HG03342 (cell line): ENCODE data around the gene SPATA32.
"Not testable (repeated sequence)": the region's sequence is repeated elsewhere in the genome, so short reads cannot be mapped to it uniquely, and the experiment has no call there.

Experiments used
- ATAC-seq: cut with Tn5 transposase; IDR thresholded peaks from one replicate; pipeline ENCODE4 v1.9.1; 2021; ENCODE audit warnings: mild to moderate bottlenecking, moderate library complexity; ENCODE audit not compliant: unreplicated experiment

The SPATA32 gene, protein sequence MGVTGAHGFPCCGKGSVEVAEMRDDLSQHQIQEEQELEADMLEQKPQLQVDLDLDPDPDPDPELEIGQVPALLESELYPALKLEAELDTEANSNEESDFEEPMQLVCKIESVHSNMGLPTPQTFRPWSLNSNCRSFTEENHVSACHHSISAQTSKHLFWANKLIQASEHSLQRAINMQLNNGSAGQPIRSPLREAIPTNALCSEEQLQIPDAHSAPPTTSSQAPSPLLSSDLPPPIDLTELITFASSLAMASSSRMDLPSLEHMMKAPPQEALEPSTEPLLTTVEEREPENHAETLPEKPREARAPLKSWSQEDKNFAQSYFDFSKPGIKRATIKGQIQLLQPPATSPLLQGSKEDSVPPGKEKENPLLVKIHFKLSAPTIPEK

DNA sequence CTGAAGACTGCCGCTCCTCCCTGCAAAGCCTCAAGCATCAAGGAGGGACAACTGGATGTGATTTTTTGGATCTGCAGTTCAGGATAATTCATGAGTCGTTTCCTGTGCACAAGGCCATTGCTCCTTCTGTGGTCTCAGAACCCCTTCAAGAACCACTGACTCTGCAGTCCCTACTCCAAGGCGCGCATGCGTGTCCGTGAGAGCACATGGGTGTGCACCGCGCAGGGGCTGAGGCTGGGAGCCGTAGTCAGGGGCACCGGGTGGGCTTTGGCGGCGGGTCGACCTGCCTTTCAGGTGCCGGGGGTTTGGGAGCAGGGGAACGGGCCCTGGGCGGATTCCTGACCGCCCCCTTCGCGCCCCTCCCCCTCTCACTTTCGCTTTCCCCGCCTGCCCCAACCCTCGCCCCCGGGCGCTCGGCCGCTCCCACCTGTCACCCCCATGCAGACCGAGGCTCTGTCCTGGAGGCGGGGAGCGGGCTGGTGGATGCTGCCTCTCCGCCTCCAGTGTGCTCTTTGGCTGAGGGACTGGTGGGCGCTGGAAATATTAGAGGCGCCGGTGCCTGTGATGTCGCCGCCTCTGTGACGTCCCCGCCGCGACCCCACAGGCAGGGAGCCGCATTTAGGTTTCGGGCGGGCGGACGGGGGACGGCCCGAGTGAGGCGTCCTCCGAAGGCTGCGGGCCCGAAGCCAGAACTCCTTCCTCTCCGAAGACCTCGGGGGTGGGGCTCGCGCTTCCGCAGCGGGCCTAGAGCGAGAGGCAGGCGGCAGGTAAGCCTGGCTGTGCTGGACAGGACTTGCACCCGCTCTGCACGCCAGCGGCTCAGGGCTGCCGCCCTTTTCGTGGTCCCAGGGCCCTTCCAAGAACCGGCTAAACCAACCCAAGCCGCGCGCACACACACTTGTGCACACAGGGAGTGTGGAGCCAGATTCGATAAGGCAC, at the start of gene SPATA32:
TSS of gene SPATA32 (minus strand) at position 518 of the 939 bp plus-strand sequence. CDS start at position 440, 78 bp downstream.
- no peak for ATAC-seq

DNA sequence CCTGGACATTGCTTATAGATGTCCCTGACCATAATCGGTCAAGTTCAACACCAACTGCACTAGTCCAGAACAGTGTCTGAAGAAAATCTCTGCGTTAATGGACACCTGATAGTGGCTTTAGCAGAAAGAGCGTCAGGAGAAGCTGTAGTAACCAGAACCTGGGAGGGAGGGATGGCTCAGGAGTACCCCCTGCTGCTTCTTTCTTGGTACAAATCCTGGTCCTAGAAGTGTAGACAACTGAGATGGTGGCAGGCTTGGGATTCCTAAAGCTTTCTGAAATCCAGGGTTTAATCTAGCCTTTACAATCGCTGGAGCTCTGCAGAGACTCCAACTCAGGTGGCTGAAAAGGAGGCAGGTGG, 49.5 kb upstream of the SPATA32 start:
- no peak for ATAC-seq

DNA sequence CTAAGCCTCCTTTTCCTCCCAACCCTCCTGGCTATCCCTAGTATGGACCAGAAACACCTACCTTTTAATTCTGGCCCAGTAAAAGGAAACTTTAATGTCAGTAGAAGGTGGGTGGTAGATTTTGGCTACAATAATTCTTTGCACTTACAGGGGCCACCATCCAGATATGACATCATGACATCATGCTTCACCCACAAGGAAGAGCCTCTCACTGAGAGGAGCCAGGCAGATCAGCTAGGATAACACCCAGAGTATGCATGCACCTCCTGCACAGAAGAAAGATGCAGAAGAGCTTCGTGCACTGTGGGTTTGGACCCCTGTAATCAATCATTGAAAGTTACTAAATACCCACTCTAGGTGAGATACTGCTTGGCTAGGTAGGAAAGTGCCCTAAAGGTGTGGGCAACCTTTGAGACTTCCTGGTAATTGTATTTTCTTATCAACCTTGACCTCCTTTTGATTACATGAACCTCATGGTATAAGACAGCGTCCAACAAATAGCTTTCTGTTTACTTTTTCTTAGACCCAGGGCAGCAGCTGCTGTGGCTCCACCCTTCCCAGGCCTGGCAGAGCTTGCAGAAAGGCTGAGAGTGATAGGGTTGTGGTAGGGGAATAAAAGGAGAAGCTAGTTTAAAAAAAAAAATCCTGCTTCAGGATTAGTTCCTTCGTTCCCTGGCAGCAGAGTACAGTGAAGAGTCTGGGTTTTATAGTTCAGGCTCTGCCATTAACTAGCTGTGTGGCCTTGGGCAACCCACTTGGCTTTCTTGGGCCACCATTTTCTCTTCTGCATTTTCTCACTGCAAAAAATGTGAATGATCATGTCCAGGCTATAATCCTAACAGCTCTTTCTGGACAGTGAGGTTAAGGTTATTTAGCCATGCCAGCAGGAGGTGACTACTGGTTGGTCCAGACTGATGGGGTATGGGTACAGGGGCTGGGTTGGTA, 48.8 kb upstream of the SPATA32 start:
- ATAC-seq = no peak

DNA sequence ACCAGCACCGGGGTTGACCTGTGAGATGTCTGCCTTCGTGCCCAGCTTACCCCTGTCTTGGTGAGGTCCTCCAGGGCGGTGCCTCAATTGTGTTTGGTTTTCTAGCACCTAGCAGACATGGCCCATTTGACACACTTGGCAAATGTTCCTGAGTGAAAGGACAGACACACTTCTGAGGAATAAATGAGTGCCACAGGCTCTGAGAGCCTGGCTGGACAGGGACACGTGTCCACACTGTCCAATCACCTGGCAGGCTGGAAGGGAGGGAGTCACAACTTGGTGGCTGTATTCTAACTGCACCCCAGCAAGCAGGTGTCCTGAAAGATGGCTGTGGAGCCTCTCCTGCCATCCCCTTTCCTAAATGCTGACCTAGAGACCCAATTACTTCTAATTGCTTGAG, 47.5 kb upstream of the SPATA32 start:
- ATAC-seq = no peak

DNA sequence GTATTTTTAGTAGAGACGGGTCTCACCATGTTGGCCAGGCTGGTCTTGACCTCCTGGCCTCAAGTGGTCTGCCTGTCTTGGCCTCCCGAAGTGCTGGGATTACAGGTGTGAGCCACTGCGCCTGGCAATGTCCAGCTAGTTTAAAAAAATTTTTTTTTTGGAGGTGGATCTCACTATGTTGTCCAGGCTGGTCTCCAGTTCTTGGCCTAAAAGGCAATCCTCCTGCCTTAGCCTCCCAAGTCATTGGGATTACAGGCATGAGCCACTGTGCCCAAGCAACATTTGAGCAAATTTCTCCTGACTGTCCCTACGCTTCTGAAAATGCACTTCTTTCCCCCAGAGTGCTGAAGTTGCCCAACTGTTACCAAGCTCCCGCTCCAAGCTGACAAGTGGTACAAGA, 46.9 kb upstream of the SPATA32 start:
- no peak for ATAC-seq

DNA sequence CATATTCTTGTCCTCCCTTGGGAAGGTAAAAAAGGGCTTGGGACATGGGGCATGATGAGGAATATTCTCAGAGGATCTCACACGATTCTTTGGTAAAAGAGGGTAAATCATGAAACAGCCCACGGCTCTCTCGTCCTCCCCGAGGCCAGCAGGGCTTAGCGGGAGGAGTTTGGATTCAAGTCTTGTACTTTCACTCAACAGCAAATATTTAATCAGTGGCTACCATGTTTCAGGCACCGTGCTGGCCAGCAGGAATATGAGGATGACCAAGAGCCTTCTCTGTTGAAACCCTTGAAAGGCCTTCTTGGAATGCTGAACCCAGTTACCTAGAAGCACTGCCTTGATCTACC, 46.1 kb upstream of the SPATA32 start:
- ATAC-seq = no peak

DNA sequence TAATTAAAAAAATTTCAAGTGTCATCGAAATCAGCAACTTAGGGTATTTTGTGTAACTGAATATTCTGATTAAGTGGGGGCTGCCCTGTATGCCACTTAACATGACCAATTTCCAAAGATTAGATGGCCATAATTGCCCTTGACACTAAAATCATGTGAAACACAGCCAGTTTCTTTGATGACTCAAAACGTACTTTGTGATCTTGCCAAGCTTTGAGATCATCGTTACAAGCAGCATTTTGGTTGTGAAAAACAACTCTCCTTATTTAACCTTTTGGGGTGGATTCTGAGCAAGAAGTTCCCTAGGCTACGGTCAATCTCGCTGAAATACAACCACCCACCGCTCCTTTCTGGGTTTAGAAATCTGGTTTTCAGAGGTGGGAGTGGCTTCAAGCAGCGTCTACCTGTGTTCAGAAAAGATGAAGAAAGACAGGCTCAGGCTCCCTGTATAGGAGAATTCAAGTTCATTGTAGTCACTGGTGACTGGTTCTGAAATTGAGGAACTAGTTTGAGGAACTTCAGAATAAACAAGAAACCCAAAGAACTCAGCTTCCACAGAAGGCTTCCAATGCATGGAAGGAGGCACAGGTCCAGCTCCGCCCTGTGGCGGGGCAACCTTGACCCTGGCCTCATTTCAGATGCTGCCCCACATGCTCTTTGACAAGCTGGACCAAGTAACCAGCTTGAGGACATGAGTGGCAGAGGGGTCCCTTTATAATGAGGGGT, 45.6 kb upstream of the SPATA32 start:
- ATAC-seq = peak; percentile 34

DNA sequence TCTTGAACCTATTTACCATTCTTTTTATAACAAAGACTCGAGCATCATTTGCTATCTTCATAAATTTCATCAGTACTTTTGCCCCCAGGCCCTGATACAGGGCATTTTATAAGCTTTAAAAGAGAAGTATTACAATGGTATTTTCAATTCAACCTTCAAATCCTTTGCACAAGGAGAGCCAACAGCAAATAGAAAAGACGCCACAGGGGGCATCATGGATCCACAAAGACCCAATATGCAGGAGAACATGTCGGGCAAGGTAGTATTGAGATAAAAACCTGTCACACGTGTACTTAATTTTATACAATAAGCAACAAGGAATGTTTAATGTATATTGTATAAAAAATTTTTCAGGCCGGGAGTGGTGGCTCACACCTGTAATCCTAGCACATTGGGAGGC, 44.7 kb upstream of the SPATA32 start:
- ATAC-seq = no peak

DNA sequence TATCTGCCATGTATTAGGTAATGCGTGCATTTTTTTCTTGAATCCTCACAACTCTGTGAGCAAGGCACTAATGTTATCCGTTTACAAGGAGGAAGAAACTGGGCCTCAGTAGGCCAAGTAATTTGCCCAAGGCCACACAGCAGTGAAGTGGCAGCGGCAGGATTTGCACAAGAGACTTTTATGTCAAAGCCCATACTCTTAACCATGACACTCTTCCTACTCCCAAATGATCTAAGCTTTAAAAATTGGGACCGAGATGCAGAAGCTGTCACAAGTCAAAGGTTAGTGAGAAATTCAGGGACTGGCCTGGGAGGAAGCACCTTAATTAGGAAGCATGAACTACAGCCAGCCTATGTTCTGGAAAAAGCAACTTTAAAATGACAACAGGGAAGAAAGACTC, 44.2 kb upstream of the SPATA32 start:
- ATAC-seq = no peak

DNA sequence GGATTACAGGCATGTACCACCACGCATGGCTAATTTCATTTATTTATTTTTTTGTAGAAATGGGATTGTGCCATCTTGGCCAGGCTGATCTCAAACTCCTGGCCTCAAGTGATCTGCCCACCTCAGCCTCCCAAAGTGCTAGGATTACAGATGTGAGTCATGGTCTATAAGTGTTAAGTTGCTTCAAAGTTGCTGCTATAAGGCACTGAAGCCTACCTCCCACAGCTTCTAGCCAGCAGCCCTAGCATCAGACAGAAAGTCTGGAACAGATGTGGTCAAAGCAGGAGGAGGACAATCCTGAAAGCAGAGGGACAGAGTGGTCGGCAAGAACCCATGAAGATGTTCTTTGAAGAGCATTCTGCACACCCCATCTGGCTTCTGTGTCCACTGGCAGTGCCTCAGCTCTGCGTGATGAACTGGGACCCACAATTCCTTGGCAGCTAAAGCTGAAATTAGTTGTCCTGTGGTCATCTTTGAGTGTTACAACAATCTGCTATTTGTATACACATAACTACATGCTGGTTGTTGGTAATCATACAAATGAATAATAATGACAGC, 43.7 kb upstream of the SPATA32 start:
- ATAC-seq = no peak

DNA sequence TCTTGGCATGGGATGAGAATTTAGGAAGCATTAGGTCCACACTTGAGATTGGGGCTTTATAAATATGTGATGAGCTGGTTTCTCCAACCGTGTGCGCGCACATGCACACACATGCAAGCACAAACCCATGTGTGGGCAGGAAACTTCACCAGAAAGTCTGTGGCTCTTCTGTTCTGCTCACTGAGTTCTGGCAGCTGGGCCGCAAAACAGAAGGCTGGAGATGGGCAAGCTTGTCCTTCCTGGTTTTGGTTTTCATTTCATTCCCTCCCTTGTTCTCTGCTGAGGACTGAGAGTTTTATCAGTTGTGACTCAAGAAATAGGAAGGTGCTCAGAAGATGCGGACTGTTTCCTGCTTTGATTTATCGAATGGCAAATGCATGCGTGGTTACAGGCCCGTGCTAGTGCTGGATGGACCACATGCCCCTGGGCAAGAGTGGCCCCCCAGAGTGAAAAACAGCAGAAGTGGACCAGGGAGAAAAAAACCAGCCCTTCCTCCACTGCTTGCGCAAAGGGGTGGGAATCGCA, 40.8 kb upstream of the SPATA32 start:
- ATAC-seq = peak; percentile 63

DNA sequence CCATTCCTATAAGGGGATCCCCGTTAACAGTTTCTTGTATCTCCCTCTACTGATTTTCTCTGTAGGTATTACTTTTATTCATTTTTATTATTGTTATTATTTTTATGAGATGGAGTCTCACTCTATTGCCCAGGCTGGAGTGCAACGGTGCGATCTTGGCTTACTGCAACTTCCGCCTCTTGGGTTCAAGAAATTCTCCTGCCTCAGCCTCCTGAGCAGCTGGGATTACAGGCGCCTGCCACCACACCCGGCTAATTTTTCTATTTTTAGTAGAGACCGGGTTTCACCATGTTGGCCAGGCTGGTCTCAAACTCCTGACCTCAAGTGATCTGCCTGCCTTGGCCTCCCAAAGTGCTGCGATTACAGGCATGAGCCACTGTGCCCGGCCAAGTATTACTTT, 40.3 kb upstream of the SPATA32 start:
- not testable (repeated sequence) for ATAC-seq

DNA sequence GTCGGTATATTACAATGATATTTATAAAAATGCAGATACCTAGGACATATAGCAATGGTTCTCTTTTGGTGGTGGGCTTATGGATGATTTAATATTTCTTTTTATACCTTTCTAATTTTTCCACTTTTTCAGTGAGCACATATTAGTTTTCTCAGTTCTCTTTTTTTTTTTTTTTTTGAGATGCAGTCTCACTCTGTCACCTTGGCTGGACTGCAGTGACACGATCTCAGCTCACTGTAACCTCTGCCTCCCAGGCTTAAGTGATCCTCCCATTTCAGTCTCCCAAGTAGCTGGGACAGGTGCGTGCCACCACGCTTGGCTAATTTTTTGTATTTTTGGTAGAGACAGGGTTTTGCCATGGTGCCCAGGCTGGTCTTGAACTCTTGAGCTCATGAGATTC, 39.8 kb upstream of the SPATA32 start:
- ATAC-seq = no peak

DNA sequence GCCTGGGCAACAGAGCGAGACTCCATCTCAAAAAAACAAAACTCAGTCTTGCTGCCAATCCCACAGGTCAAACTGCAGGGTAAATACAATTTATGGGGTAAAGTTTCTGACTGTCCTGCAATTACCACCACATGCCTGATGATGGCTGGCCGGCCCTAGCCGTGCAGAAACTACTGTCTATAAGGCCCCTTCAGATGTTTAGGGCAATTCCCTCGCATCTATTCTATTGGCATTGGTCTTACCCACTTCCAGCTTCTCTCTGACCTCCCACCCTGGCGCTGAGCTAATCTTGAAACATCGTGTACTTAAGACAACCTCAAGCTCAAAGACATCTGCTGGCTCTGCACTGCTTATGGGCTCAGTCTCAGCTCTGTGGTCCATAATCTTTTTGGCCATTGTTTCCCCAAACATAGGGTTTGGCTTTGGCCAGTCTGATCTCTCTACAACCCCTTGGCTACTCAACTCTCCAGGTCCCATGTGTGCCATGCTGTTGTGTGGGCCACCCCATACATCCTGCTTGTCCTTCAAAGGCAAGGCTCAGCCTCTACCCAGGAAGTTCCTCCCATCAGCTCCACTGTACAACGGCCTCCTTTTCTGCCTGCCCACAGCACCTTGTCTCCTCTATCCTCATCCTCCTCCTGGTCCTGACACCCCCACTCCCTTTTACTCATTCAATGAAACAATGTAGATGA, 38.3 kb upstream of the SPATA32 start:
- no peak for ATAC-seq

DNA sequence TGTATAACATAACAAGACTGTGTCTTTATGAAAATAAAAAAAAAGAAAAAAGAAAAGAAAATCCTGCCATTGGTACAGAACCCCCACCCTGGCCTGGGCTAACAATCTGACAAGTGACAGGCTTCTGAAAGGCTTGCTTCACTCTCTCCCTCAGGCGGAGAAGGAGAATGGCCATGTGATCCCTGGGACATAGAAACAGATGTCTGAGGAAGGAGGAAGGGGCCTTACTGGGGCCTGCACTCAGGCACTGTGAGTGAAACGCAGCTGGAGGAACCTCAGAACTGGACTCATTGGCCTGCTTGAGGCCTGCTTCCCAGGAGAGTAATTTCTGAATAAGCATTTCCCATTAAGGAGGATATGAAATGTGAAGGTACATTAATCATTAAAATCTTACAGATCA, 37.5 kb upstream of the SPATA32 start:
- no peak for ATAC-seq

DNA sequence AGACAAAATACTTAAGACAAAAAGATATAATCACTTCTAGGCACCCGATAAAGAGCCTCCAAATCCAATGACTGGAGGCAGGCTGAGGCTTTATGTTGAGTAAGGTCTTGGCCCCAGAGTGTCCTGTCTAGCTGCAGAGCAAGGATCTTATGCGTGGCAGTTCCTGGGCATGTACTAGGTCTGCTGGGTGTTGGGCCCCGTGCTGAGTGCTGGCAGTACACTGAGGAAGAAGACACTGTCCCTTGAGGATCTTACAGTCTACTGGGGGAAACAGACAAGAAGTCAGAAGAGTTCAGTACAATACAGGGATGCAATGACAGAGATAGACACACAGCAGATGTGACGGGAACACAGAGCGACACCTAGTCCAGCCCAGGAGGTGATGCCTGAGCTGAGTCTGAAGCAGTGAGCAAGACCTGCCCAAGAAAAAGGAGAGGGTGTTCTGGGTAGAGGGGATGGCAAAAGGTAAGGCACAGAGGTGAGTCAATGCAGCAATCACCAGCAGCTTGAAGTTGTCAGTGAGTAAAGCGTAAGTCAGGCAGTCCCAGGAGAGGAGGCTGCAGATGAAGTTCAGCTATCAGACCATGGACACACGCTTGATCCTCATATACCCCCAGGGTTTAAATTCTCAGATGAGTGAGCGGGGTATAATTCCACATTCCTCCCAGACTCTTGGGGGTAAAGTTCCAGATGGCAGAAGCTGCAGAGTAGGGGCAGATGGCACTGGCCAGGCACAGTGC, 36.8 kb upstream of the SPATA32 start:
- no peak for ATAC-seq

DNA sequence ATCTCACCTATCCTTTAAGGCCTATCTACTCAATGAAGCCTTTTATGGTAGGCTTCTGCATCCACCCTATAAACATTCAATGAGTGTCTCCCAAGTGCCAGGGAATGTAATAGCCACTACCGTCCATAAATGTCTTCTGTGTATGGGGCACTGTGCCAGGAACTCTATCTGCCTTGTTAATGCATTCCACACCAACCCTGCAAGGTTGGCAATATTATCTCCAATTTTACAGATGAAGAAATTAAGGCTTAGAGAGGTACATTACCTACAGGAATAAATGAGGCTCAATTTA, 34.9 kb upstream of the SPATA32 start:
- ATAC-seq = no peak

DNA sequence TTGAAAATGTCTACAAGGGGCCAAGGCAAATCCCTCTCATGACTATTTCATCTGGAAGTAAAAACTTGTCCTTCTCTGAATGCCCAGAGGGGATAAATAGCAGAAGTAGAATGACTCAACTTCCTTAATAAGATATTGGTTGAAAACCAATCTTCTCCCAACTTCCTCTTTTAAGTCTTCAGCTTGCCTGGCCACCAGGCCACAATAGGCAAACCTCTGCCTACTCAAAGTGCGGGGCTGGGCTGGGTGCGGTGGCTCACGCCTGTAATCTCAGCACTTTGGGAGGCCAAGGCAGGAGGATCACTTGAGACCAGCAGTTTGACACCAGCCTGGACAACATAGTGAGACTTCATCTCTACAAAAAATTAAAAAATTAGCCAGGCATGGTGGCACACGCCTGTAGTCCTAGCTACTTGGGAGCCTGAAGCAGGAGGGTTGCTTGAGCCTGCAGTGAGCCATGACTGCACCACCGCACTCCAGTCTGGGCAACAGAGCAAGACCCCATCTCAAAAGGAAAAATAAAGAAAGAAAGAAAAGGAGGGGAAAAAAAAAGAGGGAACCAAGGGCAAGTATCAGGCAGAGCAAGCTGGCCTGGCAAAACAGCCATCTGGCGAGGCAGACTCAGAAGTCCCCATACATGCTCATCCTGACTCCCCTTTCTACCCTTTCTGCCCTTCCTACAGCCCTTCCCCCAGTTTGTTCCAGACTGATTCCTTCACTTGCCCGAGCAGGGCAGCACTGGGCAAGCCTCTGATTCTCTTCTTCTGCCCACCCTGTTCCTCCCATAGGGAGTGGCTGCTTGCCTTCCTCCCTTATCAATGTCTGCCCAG, 34.3 kb upstream of the SPATA32 start:
- no peak for ATAC-seq
